Trophoblast cell (in vitro differentiated cells and primary cell): Measurements from ENCODE around the gene UBQLN4.

Experiments
- DNase-seq, 2 donors: peaks; one replicate each; pipeline ENCODE4 v3.0.0-alpha.2; 2016
- H2AFZ ChIP-seq: 2 replicates; pipeline ENCODE4 v1.6.1; 2013; ENCODE audit warnings: low read length, moderate library complexity, mild to moderate bottlenecking; ENCODE audit not compliant: insufficient read depth, poor library complexity
- H2AK5ac ChIP-seq: 2 replicates; pipeline ENCODE4 v1.6.1; 2013; ENCODE audit warnings: mild to moderate bottlenecking, low read length
- H2BK120ac ChIP-seq: 2 replicates; pipeline ENCODE4 v1.6.1; 2013; ENCODE audit warnings: low read length, mild to moderate bottlenecking, moderate library complexity; ENCODE audit not compliant: insufficient read depth, poor library complexity
- H2BK12ac ChIP-seq: 2 replicates; pipeline ENCODE4 v1.6.1; 2013; ENCODE audit warnings: mild to moderate bottlenecking, low read length, moderate library complexity
- H2BK5ac ChIP-seq: 2 replicates; pipeline ENCODE4 v1.6.1; 2013; ENCODE audit warnings: low read length, low read depth, moderate library complexity, mild to moderate bottlenecking; ENCODE audit not compliant: poor library complexity
- H3K14ac ChIP-seq: 2 replicates; pipeline ENCODE4 v1.6.1; 2013; ENCODE audit warnings: mild to moderate bottlenecking, low read length
- H3K18ac ChIP-seq: 2 replicates; pipeline ENCODE4 v1.6.1; 2013; ENCODE audit warnings: mild to moderate bottlenecking, low read length
- H3K23ac ChIP-seq: 2 replicates; pipeline ENCODE4 v1.6.1; 2013; ENCODE audit warnings: low read length
- H3K27ac ChIP-seq: 2 replicates; pipeline ENCODE4 v1.5.1; 2013; ENCODE audit warnings: low read depth, mild to moderate bottlenecking, inconsistent platforms, low read length, moderate library complexity
- H3K27me3 ChIP-seq: 2 replicates; pipeline ENCODE4 v1.6.1; 2013; ENCODE audit warnings: inconsistent platforms, mild to moderate bottlenecking, low read length, moderate library complexity; ENCODE audit not compliant: insufficient read depth
- H3K36me3 ChIP-seq, 2 experiments: 1 replicate in 1 of 2; 2 replicates in 1 of 2; pipeline ENCODE4 v1.6.1; 2013; ENCODE audit warnings: low read length in 2 of 2, mild to moderate bottlenecking in 2 of 2, moderate library complexity in 1 of 2; ENCODE audit not compliant: insufficient read depth in 2 of 2, control insufficient read depth in 1 of 2
- H3K4ac ChIP-seq: 2 replicates; pipeline ENCODE4 v1.6.1; 2013; ENCODE audit warnings: low read depth, mild to moderate bottlenecking, low read length, moderate library complexity
- H3K4me1 ChIP-seq, 2 experiments: 1 replicate in 1 of 2; 2 replicates in 1 of 2; pipeline ENCODE4 v1.6.1; 2013; ENCODE audit warnings: low read length in 2 of 2, mild to moderate bottlenecking in 2 of 2, moderate library complexity in 1 of 2; ENCODE audit not compliant: insufficient read depth in 2 of 2, control insufficient read depth in 1 of 2
- H3K4me2 ChIP-seq: 2 replicates; pipeline ENCODE4 v1.6.1; 2013; ENCODE audit warnings: inconsistent platforms, mild to moderate bottlenecking, low read length, moderate library complexity
- H3K4me3 ChIP-seq: 2 replicates; pipeline ENCODE4 v1.5.1; 2013; ENCODE audit warnings: mild to moderate bottlenecking, low read depth, low read length, inconsistent platforms
- H3K79me1 ChIP-seq: one replicate; pipeline ENCODE4 v1.6.1; 2013; ENCODE audit warnings: low read length
- H3K79me2 ChIP-seq: 2 replicates; pipeline ENCODE4 v1.6.1; 2013; ENCODE audit warnings: low read length, mild to moderate bottlenecking; ENCODE audit not compliant: control insufficient read depth, insufficient read depth, poor library complexity
- H3K9ac ChIP-seq: 2 replicates; pipeline ENCODE4 v1.6.1; 2013; ENCODE audit warnings: mild to moderate bottlenecking, low read length
- H3K9me3 ChIP-seq: 2 replicates; pipeline ENCODE4 v1.6.1; 2013; ENCODE audit warnings: low read depth, mild to moderate bottlenecking, control low read depth, inconsistent platforms, low read length; ENCODE audit not compliant: insufficient read depth
- H4K12ac ChIP-seq: 2 replicates; pipeline ENCODE4 v1.6.1; 2013; ENCODE audit warnings: low read depth, mild to moderate bottlenecking, low read length, moderate library complexity
- H4K8ac ChIP-seq: 2 replicates; pipeline ENCODE4 v1.6.1; 2013; ENCODE audit warnings: low read depth, mild to moderate bottlenecking, low read length, moderate library complexity
- H4K91ac ChIP-seq: one replicate; pipeline ENCODE4 v1.6.1; 2013; ENCODE audit warnings: low read depth, mild to moderate bottlenecking, low read length, moderate library complexity
- WGBS: extraction: QIAGEN DNeasy Blood & Tissue Kit; methylation state at CpG from one replicate; pipeline ENCODE4 v1.1.7; 2013; ENCODE audit warnings: missing lambda C conversion rate; ENCODE audit not compliant: insufficient read length, insufficient coverage; ENCODE audit errors: extremely low coverage; 5-methylcytosine and 5-hydroxymethylcytosine counted together

UBQLN4 gene

GRCh38 chr1:156052862-156053767 is 483 bp downstream of the UBQLN4 start:
- peak overlapping the region; percentile 83 for H3K4me3 ChIP-seq
- H3K14ac ChIP-seq, result peak overlapping the region; percentile 65
- H2BK12ac ChIP-seq, result no peak overlapping the region
- peaks cover 18% of the 10 kb centered on the region for H3K79me1 ChIP-seq
- no CpG with 5 or more reads among the region's 63 CpGs for WGBS
- peak overlapping the region; percentile 58 for H2AFZ ChIP-seq
- DNase-seq, result peak; percentile 46 to 77
- H4K8ac ChIP-seq, result peak overlapping the region; percentile 1
- peak overlapping the region; percentile 10 for H3K18ac ChIP-seq
- H3K4ac ChIP-seq, result peak overlapping the region; percentile 35
- H3K36me3 ChIP-seq, result peaks cover 20 to 25% of the 10 kb centered on the region in 2 experiments
- no peak overlapping the region for H3K23ac ChIP-seq
- H4K91ac ChIP-seq, result peak overlapping the region; percentile 89
- H3K4me2 ChIP-seq, result peak overlapping the region; percentile 85
- H3K27ac ChIP-seq, result peak overlapping the region; percentile 63
- H2AK5ac ChIP-seq, result no peak overlapping the region
- no peaks in the 10 kb centered on the region for H3K9me3 ChIP-seq
- peak overlapping the region; percentile 75 for H3K9ac ChIP-seq
- H2BK5ac ChIP-seq, result peak overlapping the region; percentile 28
- no peaks in the 10 kb centered on the region for H3K27me3 ChIP-seq
- peaks cover 13% of the 10 kb centered on the region for H3K79me2 ChIP-seq
- H2BK120ac ChIP-seq, result no peak overlapping the region
- no peak overlapping the region for H4K12ac ChIP-seq
- H3K4me1 ChIP-seq, result peaks cover 4 to 5% of the 10 kb centered on the region in 2 experiments

- no peak overlapping the region for H3K4ac ChIP-seq
- no peak overlapping the region for H3K14ac ChIP-seq
- no peak overlapping the region for H4K8ac ChIP-seq
- no peak for DNase-seq
- H3K27me3 ChIP-seq, result no peaks in the 10 kb centered on the region
- no peak overlapping the region for H3K23ac ChIP-seq
- no peak overlapping the region for H4K12ac ChIP-seq
- no peak overlapping the region for H3K4me3 ChIP-seq
- no peak overlapping the region for H2AFZ ChIP-seq
- H2BK120ac ChIP-seq, result no peak overlapping the region
- no peak overlapping the region for H3K27ac ChIP-seq
- peaks cover 13% of the 10 kb centered on the region for H3K79me2 ChIP-seq
- no peak overlapping the region for H3K18ac ChIP-seq
- H3K79me1 ChIP-seq, result peaks cover 18% of the 10 kb centered on the region
- H2BK12ac ChIP-seq, result no peak overlapping the region
- peaks cover 4 to 5% of the 10 kb centered on the region in 2 experiments for H3K4me1 ChIP-seq
- H3K4me2 ChIP-seq, result no peak overlapping the region
- H3K36me3 ChIP-seq, result peaks cover 19 to 28% of the 10 kb centered on the region in 2 experiments
- no peak overlapping the region for H3K9ac ChIP-seq
- no peaks in the 10 kb centered on the region for H3K9me3 ChIP-seq
- H2AK5ac ChIP-seq, result no peak overlapping the region
- no CpG with 5 or more reads among the region's 7 CpGs for WGBS
- no peak overlapping the region for H4K91ac ChIP-seq
- H2BK5ac ChIP-seq, result no peak overlapping the region
Measured at GRCh38 chr1:156051011-156051725, 2.4 kb downstream of the UBQLN4 start.

- no CpG with 5 or more reads among the region's 4 CpGs for WGBS
- Histone ChIP-seq H3K18ac (no peak overlapping the region), H3K27me3 (no peaks in the 10 kb centered on the region), H3K9ac (no peak overlapping the region), H3K4me1 (peaks cover 2 to 4% of the 10 kb centered on the region in 2 experiments), H3K4ac (no peak overlapping the region), H3K4me3 (no peak overlapping the region), H3K79me1 (peaks cover 17% of the 10 kb centered on the region), H2BK5ac (no peak overlapping the region), H3K27ac (no peak overlapping the region), H4K12ac (no peak overlapping the region), H2AK5ac (no peak overlapping the region), H2BK120ac (no peak overlapping the region), H3K79me2 (peaks cover 13% of the 10 kb centered on the region), H2AFZ (no peak overlapping the region), H4K91ac (no peak overlapping the region), H3K14ac (no peak overlapping the region), H3K36me3 (peaks cover 19 to 28% of the 10 kb centered on the region in 2 experiments), H3K4me2 (no peak overlapping the region), H3K23ac (no peak overlapping the region), H3K9me3 (no peaks in the 10 kb centered on the region), H4K8ac (no peak overlapping the region), H2BK12ac (no peak overlapping the region)
- DNase-seq, result peak in 1 of 2 donors; percentile 43
Measured at GRCh38 chr1:156050376-156050775, 3.2 kb downstream of the UBQLN4 start.

GRCh38 chr1:156048663-156049258 is 4.8 kb downstream of the UBQLN4 start:
- Histone ChIP-seq H3K14ac (no peak overlapping the region), H3K4ac (no peak overlapping the region), H3K79me2 (peaks cover 2% of the 10 kb centered on the region), H2AK5ac (no peak overlapping the region), H2BK120ac (no peak overlapping the region), H3K4me1 (peaks cover 0 to 2% of the 10 kb centered on the region in 2 experiments), H3K18ac (no peak overlapping the region), H4K91ac (no peak overlapping the region), H3K4me3 (no peak overlapping the region), H3K79me1 (peaks cover 4% of the 10 kb centered on the region), H2AFZ (no peak overlapping the region), H2BK5ac (no peak overlapping the region), H3K36me3 (peaks cover 22 to 31% of the 10 kb centered on the region in 2 experiments), H4K12ac (no peak overlapping the region), H3K27me3 (no peaks in the 10 kb centered on the region), H3K23ac (no peak overlapping the region), H2BK12ac (no peak overlapping the region), H3K9me3 (no peaks in the 10 kb centered on the region), H3K27ac (no peak overlapping the region), H4K8ac (no peak overlapping the region), H3K9ac (no peak overlapping the region), H3K4me2 (no peak overlapping the region)
- no CpG with 5 or more reads among the region's 3 CpGs for WGBS
- DNase-seq, result no peak
